IMR-90 (cell line): ENCODE data around the gene CDKAL1. TPM values are rescaled to one million over a fixed set of nuclear protein-coding genes. Genes with fewer than 3 reads are reported as not detected.

ENCODE experiments used
- ATAC-seq: fragments of 200-7000 bp; cut with Tn5 transposase; 2 replicates; pipeline ENCODE4 v1.9.1; 2020; ENCODE audit warnings: low read depth, mild to moderate bottlenecking, moderate library complexity
- BruUV-seq: library from RNA; stranded (reverse); fragments of 400-500 nt; replicated peaks from 2 replicates; lab custom pipeline; 2021; lab: Mats Ljungman, UMichigan
- CTCF ChIA-PET: fragments of 300-600 bp; formaldehyde crosslinking; extraction: SDS; loops from one replicate; lab custom pipeline; 2021; ENCODE audit warnings: antibody characterized with exemption; lab: Yijun Ruan, JAX
- POLR2A ChIA-PET: fragments of 300-600 bp; sonication (Branson Sonifier 250); formaldehyde crosslinking; loops from one replicate; lab custom pipeline; 2022; ENCODE audit warnings: antibody characterized with exemption; ENCODE audit not compliant: unreplicated experiment; lab: Charles Lee
- DNase-seq: peaks from one replicate; pipeline ENCODE4 v3.0.0; 2013
- H2AFZ ChIP-seq: replicated peaks from 2 replicates; pipeline ENCODE3; 2013; ENCODE audit warnings: low read length, mild to moderate bottlenecking; ENCODE audit not compliant: poor library complexity
- H2AK5ac ChIP-seq: 2 replicates; pipeline ENCODE4 v1.6.1; 2013; ENCODE audit warnings: low read depth, low read length, inconsistent platforms
- H2AK9ac ChIP-seq: replicated peaks from 2 replicates; pipeline ENCODE3; 2013; ENCODE audit warnings: mild to moderate bottlenecking, low read depth, low read length, moderate library complexity; ENCODE audit not compliant: poor library complexity
- H2BK120ac ChIP-seq: 2 replicates; pipeline ENCODE4 v1.6.1; 2013; ENCODE audit warnings: low read depth, low read length, inconsistent platforms
- H2BK15ac ChIP-seq: 3 replicates; pipeline ENCODE4 v1.6.1; 2013; ENCODE audit warnings: low read depth, low read length, inconsistent platforms
- H2BK20ac ChIP-seq: 2 replicates; pipeline ENCODE4 v1.6.1; 2013; ENCODE audit warnings: low read depth, mild to moderate bottlenecking, inconsistent platforms, low read length, moderate library complexity
- H2BK5ac ChIP-seq: 2 replicates; pipeline ENCODE4 v1.6.1; 2013; ENCODE audit warnings: mild to moderate bottlenecking, low read depth, low read length, inconsistent platforms; ENCODE audit not compliant: poor library complexity, severe bottlenecking
- H3K14ac ChIP-seq: replicated peaks from 2 replicates; pipeline ENCODE4 v1.6.1; 2013; ENCODE audit warnings: low read depth, low read length, inconsistent platforms
- H3K18ac ChIP-seq: 2 replicates; pipeline ENCODE4 v1.6.1; 2013; ENCODE audit warnings: low read depth, low read length, control low read depth
- H3K23ac ChIP-seq: 2 replicates; pipeline ENCODE4 v1.6.1; 2013; ENCODE audit warnings: low read depth, low read length, inconsistent platforms
- H3K27ac ChIP-seq: 2 replicates; pipeline ENCODE4 v1.5.1; 2013; ENCODE audit warnings: mild to moderate bottlenecking, control low read depth, low read length; ENCODE audit not compliant: insufficient read depth
- H3K27me3 ChIP-seq: 2 replicates; pipeline ENCODE4 v1.6.1; 2013; ENCODE audit warnings: low read length; ENCODE audit not compliant: control insufficient read depth, insufficient read depth
- H3K36me3 ChIP-seq: 2 replicates; pipeline ENCODE4 v1.6.1; 2013; ENCODE audit warnings: low read length, mixed read lengths; ENCODE audit not compliant: control insufficient read depth, insufficient read depth
- H3K4ac ChIP-seq: 2 replicates; pipeline ENCODE4 v1.6.1; 2013; ENCODE audit warnings: low read depth, low read length, inconsistent platforms
- H3K4me1 ChIP-seq: 2 replicates; pipeline ENCODE4 v1.6.1; 2013; ENCODE audit warnings: low read length, mixed read lengths; ENCODE audit not compliant: control insufficient read depth, insufficient read depth
- H3K4me2 ChIP-seq: 2 replicates; pipeline ENCODE4 v1.6.1; 2013; ENCODE audit warnings: low read depth, mild to moderate bottlenecking, control low read depth, low read length, moderate library complexity
- H3K4me3 ChIP-seq: 2 replicates; pipeline ENCODE4 v1.5.1; 2013; ENCODE audit warnings: low read depth, mild to moderate bottlenecking, control low read depth, low read length, moderate library complexity; ENCODE audit not compliant: insufficient read depth
- H3K56ac ChIP-seq: 2 replicates; pipeline ENCODE4 v1.6.1; 2013; ENCODE audit warnings: low read length, inconsistent platforms; ENCODE audit not compliant: insufficient read depth; ENCODE audit errors: extremely low read depth
- H3K79me1 ChIP-seq, 2 experiments: 2 replicates each; pipeline ENCODE4 v1.6.1; 2013; ENCODE audit warnings: low read length in 2 of 2, inconsistent platforms in 1 of 2, low read depth in 1 of 2
- H3K9ac ChIP-seq: 2 replicates; pipeline ENCODE4 v1.6.1; 2013; ENCODE audit warnings: low read depth, low read length, control low read depth
- H3K9me1 ChIP-seq: 2 replicates; pipeline ENCODE4 v1.6.1; 2013; ENCODE audit warnings: low read length, inconsistent platforms; ENCODE audit not compliant: insufficient read depth
- H3K9me3 ChIP-seq: 2 replicates; pipeline ENCODE4 v1.6.1; 2013; ENCODE audit warnings: low read length; ENCODE audit not compliant: control insufficient read depth, insufficient read depth
- H4K20me1 ChIP-seq: 2 replicates; pipeline ENCODE4 v1.6.1; 2013; ENCODE audit warnings: low read length, inconsistent platforms; ENCODE audit not compliant: insufficient read depth
- H4K5ac ChIP-seq: 2 replicates; pipeline ENCODE4 v1.6.1; 2013; ENCODE audit warnings: mild to moderate bottlenecking, low read depth, low read length, control low read depth
- H4K8ac ChIP-seq, 2 experiments: 2 replicates each; pipeline ENCODE4 v1.6.1; 2013; ENCODE audit warnings: low read depth in 2 of 2, low read length in 2 of 2, control low read depth in 1 of 2, inconsistent platforms in 1 of 2
- H4K91ac ChIP-seq: 2 replicates; pipeline ENCODE4 v1.6.1; 2013; ENCODE audit warnings: low read depth, low read length, inconsistent platforms; ENCODE audit not compliant: insufficient read depth
- BHLHE40 ChIP-seq: fragments of 150-350 bp; IDR thresholded peaks from 2 replicates; pipeline ENCODE4 v1.6.1; 2016; ENCODE audit warnings: mild to moderate bottlenecking, low read depth, low read length
- CEBPB ChIP-seq: IDR thresholded peaks from 2 replicates; pipeline ENCODE4 v1.6.1; 2012; ENCODE audit warnings: low read depth, low read length, improper control_type of control experiment
- CHD1 ChIP-seq: IDR thresholded peaks from 2 replicates; pipeline ENCODE4 v1.6.1; 2012; ENCODE audit warnings: low read depth, low read length, improper control_type of control experiment
- CTCF ChIP-seq: conservative IDR thresholded peaks from 2 replicates; pipeline ENCODE4 v1.5.1; 2012; ENCODE audit warnings: mild to moderate bottlenecking, low read depth, low read length, improper control_type of control experiment
- ELK1 ChIP-seq: fragments of 150-350 bp; IDR thresholded peaks from 2 replicates; pipeline ENCODE4 v1.6.1; 2016; ENCODE audit warnings: low read depth, mild to moderate bottlenecking, low read length, moderate library complexity, borderline replicate concordance
- FOS ChIP-seq: fragments of 150-350 bp; IDR thresholded peaks from 2 replicates; pipeline ENCODE4 v1.6.1; 2016; ENCODE audit warnings: low read depth, low read length
- MAFK ChIP-seq: IDR thresholded peaks from 2 replicates; pipeline ENCODE4 v1.6.1; 2012; ENCODE audit warnings: low read depth, low read length, improper control_type of control experiment
- MAZ ChIP-seq: IDR thresholded peaks from 2 replicates; pipeline ENCODE4 v1.6.1; 2012; ENCODE audit warnings: low read depth, mild to moderate bottlenecking, low read length, improper control_type of control experiment, moderate library complexity, borderline replicate concordance
- MXI1 ChIP-seq: IDR thresholded peaks from 2 replicates; pipeline ENCODE4 v1.6.1; 2012; ENCODE audit warnings: low read depth, mild to moderate bottlenecking, low read length, moderate library complexity, borderline replicate concordance
- NFE2L2 ChIP-seq: fragments of 150-350 bp; IDR thresholded peaks from 2 replicates; pipeline ENCODE4 v1.6.1; 2016; ENCODE audit warnings: low read depth, mild to moderate bottlenecking, low read length
- POLR2A ChIP-seq: IDR thresholded peaks from 2 replicates; pipeline ENCODE4 v1.6.1; 2012; ENCODE audit warnings: mild to moderate bottlenecking, low read depth, low read length
- RAD21 ChIP-seq: IDR thresholded peaks from 2 replicates; pipeline ENCODE4 v1.6.1; 2012; ENCODE audit warnings: low read length, improper control_type of control experiment
- RCOR1 ChIP-seq: IDR thresholded peaks from 2 replicates; pipeline ENCODE4 v1.6.1; 2012; ENCODE audit warnings: mild to moderate bottlenecking, low read length, improper control_type of control experiment; ENCODE audit not compliant: insufficient replicate concordance
- RFX5 ChIP-seq: IDR thresholded peaks from 2 replicates; pipeline ENCODE4 v1.8.0; 2012; ENCODE audit warnings: low read depth, mild to moderate bottlenecking, low read length, moderate library complexity
- SMC3 ChIP-seq: fragments of 150-350 bp; IDR thresholded peaks from 2 replicates; pipeline ENCODE4 v1.6.1; 2016; ENCODE audit warnings: low read depth, mild to moderate bottlenecking, antibody characterized with exemption, low read length, moderate library complexity
- USF2 ChIP-seq: fragments of 150-350 bp; IDR thresholded peaks from 2 replicates; pipeline ENCODE4 v1.6.1; 2017; ENCODE audit warnings: mild to moderate bottlenecking, antibody characterized with exemption, low read length, low read depth
- WGBS, 2 experiments: methylation state at CpG; one replicate each; pipeline versions ENCODE4 v1.1.5 to v1.1.7; 2013; ENCODE audit warnings: missing lambda C conversion rate in 2 of 2; ENCODE audit not compliant: insufficient read length in 1 of 2; ENCODE audit errors: extremely low coverage in 2 of 2; 5-methylcytosine and 5-hydroxymethylcytosine counted together
- dilution Hi-C: fragments of 300-500 bp; cut with HindIII; formaldehyde crosslinking; loops from one replicate; pipeline ENCODE4 v1.14.3; 2018; ENCODE audit warnings: low sequenced_read_pairs; ENCODE audit not compliant: unreplicated experiment
- in situ Hi-C: fragments of 300-500 bp; cut with MboI; formaldehyde crosslinking; loops from 3 replicates; pipeline ENCODE4 v1.14.3; 2019; ENCODE audit warnings: low sequenced_read_pairs, inconsistent platforms, mixed read lengths
- intact Hi-C: fragments of 100-400 bp; cut with micrococcal nuclease; formaldehyde crosslinking; loops from 2 replicates; pipeline ENCODE4 v1.10.0; 2022
- polyA plus RNA-seq, 3 experiments: library from polyadenylated mRNA; depleted of rRNA; stranded (reverse); fragments of >200 nt; gene quantifications; 2 replicates each; pipeline ENCODE4 v1.2.3, GENCODE V29; 2012; ENCODE audit warnings: low replicate concordance in 1 of 3
- total RNA-seq: library from RNA; depleted of rRNA; stranded (reverse); fragments of >200 nt; gene quantifications from 2 replicates; pipeline ENCODE4 v1.2.3, GENCODE V29; 2012

Gene CDKAL1
- total and polyA plus RNA-seq, 2 of the 4 experiments (the other 2 are of a cell fraction): 3.7 to 13.1 TPM

- Histone ChIP-seq H4K5ac (no peak overlapping the region), H3K4ac (no peak overlapping the region), H3K9ac (no peak overlapping the region), H3K4me2 (no peak overlapping the region), H3K36me3 (no peaks in the 10 kb centered on the region), H3K79me1 (no peaks in the 10 kb centered on the region), H3K4me1 (no peaks in the 10 kb centered on the region; the same call in 1 of the 2 replicates), H4K8ac (no peak overlapping the region), H2BK20ac (no peak overlapping the region), H3K4me3 (no peak overlapping the region), H3K14ac (no peak overlapping the region), H2BK120ac (no peak overlapping the region), H2AK9ac (no peak overlapping the region), H2BK15ac (no peak overlapping the region), H3K9me3 (no peaks in the 10 kb centered on the region), H3K27me3 (no peaks in the 10 kb centered on the region), H3K18ac (no peak overlapping the region), H4K20me1 (no peaks in the 10 kb centered on the region), H4K91ac (no peak overlapping the region), H3K27ac (no peak overlapping the region), H3K23ac (no peak overlapping the region), H2AFZ (no peak overlapping the region), H2AK5ac (no peak overlapping the region), H3K9me1 (no peaks in the 10 kb centered on the region), H3K56ac (no peak overlapping the region), H2BK5ac (no peak overlapping the region)
- WGBS, 2 experiments: 100% methylated on average over 1 of the region's 3 CpGs; no CpG with 5 or more reads in 1 of the 2 experiments
- ChIA-PET POLR2A (no interaction called here), CTCF (no interaction called here)
- ATAC-seq (no peak), DNase-seq (no peak)
- in situ Hi-C loops (no loop called here), intact Hi-C loops (loop anchor here (10.0 kb wide), 1 partner anchor 178 kb away; no protein-coding TSS in a partner anchor), dilution Hi-C loops (no loop called here)
- TF ChIP-seq CEBPB (no peak), POLR2A (no peak), SMC3 (no peak), CHD1 (no peak), USF2 (no peak), MAZ (no peak), CTCF (no peak), FOS (no peak), NFE2L2 (no peak), RFX5 (no peak), MXI1 (no peak), RCOR1 (no peak), ELK1 (no peak), RAD21 (no peak), MAFK (no peak), BHLHE40 (no peak)
- no TSS peak for BruUV-seq
These were observed 582.5 kb downstream of the CDKAL1 start for GRCh38 chr6:21116736-21117135.
